Effector memory CD4-positive, alpha-beta T cell (primary cell): ENCODE results near the gene RAB11FIP2.

Experiments used
- DNase-seq, 3 donors: peaks; one replicate each; pipeline ENCODE4 v3.0.0-alpha.2; 2020
- H3K27ac ChIP-seq: 2 replicates; pipeline ENCODE4 v1.7.0; 2013; ENCODE audit warnings: mild to moderate bottlenecking, low read length, moderate library complexity; ENCODE audit not compliant: insufficient read depth, poor library complexity, severe bottlenecking
- H3K27me3 ChIP-seq: replicated peaks from 2 replicates; pipeline ENCODE4 v1.7.0; 2013; ENCODE audit warnings: mild to moderate bottlenecking, low read length; ENCODE audit not compliant: insufficient read depth, control insufficient read depth, poor library complexity, severe bottlenecking
- H3K36me3 ChIP-seq: 2 replicates; pipeline ENCODE4 v1.7.0; 2013; ENCODE audit warnings: mild to moderate bottlenecking, low read length, moderate library complexity; ENCODE audit not compliant: control insufficient read depth, insufficient read depth
- H3K4me1 ChIP-seq: 2 replicates; pipeline ENCODE4 v1.7.0; 2013; ENCODE audit warnings: low read length, mild to moderate bottlenecking; ENCODE audit not compliant: control insufficient read depth, insufficient read depth, poor library complexity, severe bottlenecking
- H3K4me3 ChIP-seq: 2 replicates; pipeline ENCODE4 v1.7.0; 2013; ENCODE audit warnings: low read length, low read depth, mild to moderate bottlenecking; ENCODE audit not compliant: insufficient read depth, poor library complexity, severe bottlenecking
- H3K9me3 ChIP-seq: 2 replicates; pipeline ENCODE4 v1.7.0; 2013; ENCODE audit warnings: mild to moderate bottlenecking, low read length, moderate library complexity; ENCODE audit not compliant: control insufficient read depth

Gene RAB11FIP2

DNA sequence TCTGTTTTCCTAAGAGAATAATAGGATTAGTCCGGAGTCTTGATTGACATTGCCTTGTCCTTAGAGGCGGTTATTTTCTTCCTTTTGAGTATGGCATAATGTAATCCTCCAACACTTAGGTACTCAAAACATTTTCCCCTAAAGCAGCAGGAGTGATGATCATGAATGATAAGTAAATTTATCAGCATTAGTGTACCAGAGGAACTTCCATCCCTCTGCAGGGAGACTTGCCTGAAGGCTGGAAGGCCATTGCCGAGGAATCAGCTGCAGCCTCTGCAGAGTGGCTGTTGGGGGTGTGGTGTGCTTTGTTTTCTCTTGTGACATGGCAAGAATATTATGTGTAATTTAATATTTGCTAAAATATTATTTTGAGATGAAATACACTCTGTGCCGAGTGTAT lies 56.8 kb downstream of the RAB11FIP2 start:
- Histone ChIP-seq H3K27ac (no peak overlapping the region), H3K27me3 (no peaks in the 10 kb centered on the region), H3K9me3 (no peaks in the 10 kb centered on the region), H3K36me3 (no peaks in the 10 kb centered on the region), H3K4me1 (no peaks in the 10 kb centered on the region), H3K4me3 (no peak overlapping the region)
- DNase-seq = no peak

DNA sequence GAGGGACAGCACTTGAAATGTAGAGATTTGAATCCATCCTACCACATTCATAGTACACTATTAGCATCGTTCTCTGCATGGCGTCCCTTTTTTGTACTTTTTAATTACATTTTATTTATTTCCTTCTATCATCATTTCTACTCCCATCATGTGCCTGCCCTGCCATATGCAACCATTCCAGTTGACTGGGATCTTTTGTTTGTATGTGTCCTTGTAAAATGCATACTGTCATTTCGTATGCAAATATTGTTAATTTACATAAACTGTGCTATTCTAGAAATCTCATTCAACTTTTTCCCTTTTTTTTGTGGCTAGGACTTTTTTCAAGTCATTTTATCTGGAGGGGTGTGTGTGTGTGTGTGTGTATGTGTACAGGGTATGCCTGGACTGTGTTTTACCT lies 57.9 kb downstream of the RAB11FIP2 start:
- DNase-seq = no peak

DNA sequence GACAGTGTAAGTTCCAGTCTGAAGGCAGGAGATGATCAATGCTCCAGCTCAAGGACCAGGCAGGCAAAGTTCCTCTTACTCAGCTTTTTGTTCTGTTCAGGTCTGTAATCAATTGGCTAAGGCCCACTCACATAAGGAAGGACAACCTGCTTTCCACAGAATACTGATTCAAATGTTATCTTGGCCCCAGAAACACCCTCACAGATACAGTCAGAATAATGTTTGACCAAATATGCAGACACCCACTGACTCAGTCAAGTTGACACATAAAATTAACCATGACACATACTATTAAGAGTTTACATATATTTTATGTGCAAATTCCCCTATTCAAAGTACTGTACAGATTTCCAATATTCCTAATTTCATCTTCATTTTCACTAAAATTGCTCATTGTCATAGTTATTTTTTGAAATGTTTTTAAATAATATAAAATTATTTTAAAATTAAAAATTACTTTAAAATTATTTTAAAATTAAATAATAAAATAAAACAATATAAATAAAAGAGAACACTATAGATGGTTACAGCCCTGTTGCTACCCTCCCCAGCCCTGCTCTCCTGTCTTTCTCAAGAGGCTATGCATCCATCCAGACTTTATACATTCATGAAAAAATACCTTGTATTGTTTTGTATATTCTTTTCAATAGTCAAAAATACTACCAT lies 59.4 kb downstream of the RAB11FIP2 start:
- Histone ChIP-seq H3K4me3 (no peak overlapping the region), H3K9me3 (no peaks in the 10 kb centered on the region), H3K27me3 (no peaks in the 10 kb centered on the region), H3K4me1 (no peaks in the 10 kb centered on the region), H3K27ac (no peak overlapping the region), H3K36me3 (no peaks in the 10 kb centered on the region)
- DNase-seq = no peak

More for the DNA sequence above, 57.9 kb downstream of the RAB11FIP2 start:
- no peaks in the 10 kb centered on the region for H3K9me3 ChIP-seq
- no peaks in the 10 kb centered on the region for H3K4me1 ChIP-seq
- H3K27ac ChIP-seq = no peak overlapping the region
- no peaks in the 10 kb centered on the region for H3K36me3 ChIP-seq
- H3K4me3 ChIP-seq = no peak overlapping the region
- H3K27me3 ChIP-seq = no peaks in the 10 kb centered on the region

DNA sequence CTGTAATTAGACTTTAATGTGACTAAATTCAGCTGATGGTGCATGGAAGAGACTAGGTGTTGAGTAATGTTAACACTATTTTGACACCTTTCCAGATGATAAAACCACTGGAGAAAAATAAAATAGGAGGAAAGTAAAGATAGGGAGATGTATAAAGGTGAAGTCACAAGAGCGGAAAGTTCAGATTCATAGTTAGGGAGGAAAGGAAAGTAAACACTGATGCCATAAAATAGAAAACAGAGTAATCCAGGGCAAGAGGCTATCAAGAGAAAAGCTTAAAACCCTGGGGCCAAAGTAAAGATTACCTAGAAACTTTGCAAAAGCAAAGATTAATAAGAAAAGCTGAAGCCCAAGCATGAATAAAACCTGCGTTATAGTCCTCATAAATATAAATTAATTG lies 62.8 kb downstream of the RAB11FIP2 start:
- no peak for DNase-seq
- no peak overlapping the region for H3K27ac ChIP-seq
- no peaks in the 10 kb centered on the region for H3K27me3 ChIP-seq
- H3K4me3 ChIP-seq = no peak overlapping the region
- no peaks in the 10 kb centered on the region for H3K4me1 ChIP-seq
- H3K36me3 ChIP-seq = no peaks in the 10 kb centered on the region
- H3K9me3 ChIP-seq = no peaks in the 10 kb centered on the region

DNA sequence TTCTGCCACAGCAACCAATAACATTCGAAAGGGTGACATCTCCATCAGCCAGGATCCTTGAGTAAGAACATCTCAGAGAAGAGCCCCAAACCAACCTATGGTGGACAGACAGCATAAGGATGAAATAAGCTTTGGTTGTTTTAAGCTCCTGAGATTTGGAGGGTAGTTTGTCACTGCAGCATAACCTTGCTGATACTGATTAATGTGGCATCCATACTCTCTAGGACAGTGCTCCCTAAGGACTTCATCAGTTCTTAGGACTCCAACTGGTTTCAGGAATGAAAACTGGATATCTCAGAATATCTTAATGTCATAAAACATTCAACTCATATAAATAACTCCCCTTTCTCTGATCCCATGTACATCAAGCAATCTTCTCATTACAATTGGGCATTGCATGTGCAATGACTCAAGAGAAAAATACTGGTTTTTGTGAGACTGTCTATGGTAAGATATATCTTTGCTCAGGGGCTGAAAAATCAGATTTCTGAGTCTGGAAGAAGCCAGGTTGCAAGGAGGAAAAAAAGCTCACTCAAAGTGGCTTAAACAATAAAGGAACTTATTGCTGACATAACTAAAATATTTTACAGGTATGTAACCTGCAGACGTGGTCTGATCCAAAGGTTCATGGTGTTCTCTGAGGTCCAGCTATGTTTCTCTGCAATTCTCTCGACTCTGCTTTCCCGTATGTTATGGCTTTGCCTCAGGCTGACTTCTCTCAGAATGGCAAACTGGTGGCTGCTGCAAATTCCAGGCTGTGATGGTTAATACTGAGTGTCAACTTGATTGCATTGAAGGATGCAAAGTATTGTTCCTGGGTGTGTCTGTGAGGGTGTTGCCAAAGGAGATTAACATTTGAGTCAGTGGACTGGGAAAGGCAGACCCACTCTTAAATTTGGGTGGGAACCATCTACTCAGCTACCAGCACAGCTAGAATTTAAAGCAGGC lies 65.7 kb downstream of the RAB11FIP2 start:
- Histone ChIP-seq H3K36me3 (no peaks in the 10 kb centered on the region), H3K27ac (no peak overlapping the region), H3K27me3 (no peaks in the 10 kb centered on the region), H3K4me1 (no peaks in the 10 kb centered on the region), H3K4me3 (no peak overlapping the region), H3K9me3 (no peaks in the 10 kb centered on the region)
- DNase-seq = no peak

DNA sequence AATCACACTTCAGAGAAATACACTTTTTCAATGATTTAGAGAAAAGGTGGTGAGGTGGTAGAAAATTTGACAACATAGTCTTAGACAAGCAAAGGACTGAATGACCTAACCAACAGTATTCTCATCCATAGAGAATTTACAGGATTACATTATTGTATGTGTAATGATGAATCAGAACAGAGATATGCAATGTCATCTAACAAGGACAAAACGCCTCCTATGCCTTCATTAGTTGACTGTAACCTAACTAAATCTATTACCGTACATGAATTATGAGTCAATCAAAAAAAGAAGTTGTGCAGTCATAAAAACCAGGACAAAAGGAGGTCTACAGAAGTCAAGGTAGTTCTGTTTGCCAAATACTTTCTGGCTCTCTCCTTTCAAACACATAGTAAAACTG lies 66.5 kb downstream of the RAB11FIP2 start:
- H3K36me3 ChIP-seq = no peaks in the 10 kb centered on the region
- H3K4me3 ChIP-seq = no peak overlapping the region
- no peaks in the 10 kb centered on the region for H3K9me3 ChIP-seq
- H3K27me3 ChIP-seq = no peaks in the 10 kb centered on the region
- no peak overlapping the region for H3K27ac ChIP-seq
- no peaks in the 10 kb centered on the region for H3K4me1 ChIP-seq
- DNase-seq = no peak

DNA sequence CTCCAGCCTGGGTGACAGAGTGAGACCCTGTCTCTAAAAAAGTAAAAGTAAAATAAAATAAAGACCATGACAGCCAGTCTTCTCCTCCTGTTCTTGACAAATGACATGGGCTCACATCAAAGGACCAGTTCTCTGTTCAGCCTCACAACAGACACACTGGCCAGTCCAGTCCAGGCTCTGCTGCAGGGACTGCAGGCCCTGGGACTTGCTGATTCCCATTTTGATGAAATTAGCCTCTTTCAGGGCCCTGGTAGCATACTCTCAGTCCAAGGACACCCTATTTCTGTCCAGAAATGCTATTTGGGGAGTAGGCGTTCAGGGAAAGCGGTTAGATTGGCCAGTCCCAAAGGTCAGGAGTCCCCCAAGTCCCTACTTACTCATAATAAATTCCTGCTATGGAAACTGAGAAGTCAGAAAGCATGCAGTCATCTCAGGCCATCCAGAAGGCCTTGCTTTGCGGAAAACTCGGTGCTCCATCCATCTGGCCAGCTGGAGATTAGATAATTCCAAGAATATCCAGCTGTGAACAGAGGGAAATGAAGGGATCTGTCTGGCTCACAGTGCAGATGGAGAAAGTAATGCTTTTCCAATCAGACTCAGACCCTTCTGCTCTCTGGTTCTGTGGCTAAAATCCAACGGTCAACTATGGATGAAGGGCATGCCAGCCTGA lies 74.4 kb downstream of the RAB11FIP2 start:
- Histone ChIP-seq H3K4me1 (no peaks in the 10 kb centered on the region), H3K36me3 (no peaks in the 10 kb centered on the region), H3K27ac (no peak overlapping the region), H3K27me3 (no peaks in the 10 kb centered on the region), H3K9me3 (no peaks in the 10 kb centered on the region), H3K4me3 (no peak overlapping the region)
- DNase-seq = no peak

DNA sequence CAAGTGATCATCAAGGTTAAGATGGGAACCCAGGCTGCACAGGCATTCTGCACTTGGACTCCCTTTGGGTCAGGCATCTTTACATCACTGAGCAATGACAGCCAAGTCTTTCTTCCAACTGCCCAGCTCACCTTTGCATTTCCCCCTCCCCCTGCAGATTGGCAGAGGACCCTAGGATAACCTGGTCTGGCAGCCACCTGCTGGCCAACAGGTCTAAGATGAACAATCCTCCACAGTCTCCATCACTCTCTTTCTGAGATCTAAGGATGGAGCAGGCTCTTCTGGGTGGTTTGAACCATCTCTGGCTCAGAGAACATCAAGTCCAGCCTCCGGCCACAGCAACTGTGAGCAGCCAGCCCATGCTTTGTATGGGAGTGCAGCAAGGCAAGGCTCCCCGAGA lies 75.8 kb downstream of the RAB11FIP2 start:
- Histone ChIP-seq H3K9me3 (no peaks in the 10 kb centered on the region), H3K4me3 (no peak overlapping the region), H3K27me3 (no peaks in the 10 kb centered on the region), H3K27ac (no peak overlapping the region), H3K4me1 (no peaks in the 10 kb centered on the region), H3K36me3 (no peaks in the 10 kb centered on the region)
- no peak for DNase-seq

DNA sequence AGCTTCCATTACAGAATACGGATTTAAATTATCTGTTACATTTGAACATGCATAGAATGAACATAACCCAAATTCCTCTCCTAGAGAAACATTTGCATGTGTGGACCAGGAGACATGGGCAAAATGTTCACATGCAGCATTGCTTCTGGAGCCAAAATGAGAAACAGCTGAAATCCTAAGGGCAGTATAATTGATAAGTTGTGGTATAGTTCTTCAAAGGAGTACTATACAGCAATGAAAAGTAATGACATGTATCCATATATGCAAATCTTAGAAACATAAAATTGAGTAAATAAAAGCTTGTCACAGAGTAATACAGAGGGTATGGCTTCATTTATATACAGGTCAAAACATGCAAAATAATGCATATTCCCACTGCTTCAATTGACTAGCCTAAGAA lies 77.1 kb downstream of the RAB11FIP2 start:
- Histone ChIP-seq H3K36me3 (no peaks in the 10 kb centered on the region), H3K4me3 (no peak overlapping the region), H3K9me3 (no peaks in the 10 kb centered on the region), H3K27ac (no peak overlapping the region), H3K4me1 (no peaks in the 10 kb centered on the region), H3K27me3 (no peaks in the 10 kb centered on the region)
- DNase-seq = no peak
